Activated CD4-positive, alpha-beta T cell treated with anti-CD3 and anti-CD28 coated beads for 36 hours (primary cell): ENCODE measurements around the gene BCL2L2. TPM values are rescaled to one million over a fixed set of nuclear protein-coding genes. Genes with fewer than 3 reads are reported as not detected.

Source experiments
- ATAC-seq: fragments of 200-7000 bp; cut with Tn5 transposase; one replicate; pipeline ENCODE4 v1.10.0; 2021; ENCODE audit warnings: mild to moderate bottlenecking, moderate library complexity
- CTCF ChIA-PET: fragments of 350-600 bp; sonication (Branson Sonifier 250); formaldehyde crosslinking; loops from one replicate; lab custom pipeline; 2021; ENCODE audit warnings: antibody characterized with exemption; lab: Charles Lee
- POLR2A ChIA-PET: fragments of 350-600 bp; sonication (Branson Sonifier 250); formaldehyde crosslinking; loops from one replicate; lab custom pipeline; 2021; ENCODE audit warnings: antibody characterized with exemption, inconsistent platforms; lab: Charles Lee
- DNase-seq: peaks from one replicate; pipeline ENCODE4 v3.0.0-alpha.2; 2020
- H3K27ac Mint-ChIP-seq: one replicate; pipeline ENCODE4 v1.8.0; 2021; ENCODE audit warnings: mixed read lengths
- H3K27me3 Mint-ChIP-seq: one replicate; pipeline ENCODE4 v1.8.0; 2021; ENCODE audit warnings: mixed read lengths
- H3K36me3 Mint-ChIP-seq: one replicate; pipeline ENCODE4 v1.8.0; 2021; ENCODE audit warnings: low read depth, mixed read lengths
- H3K4me1 Mint-ChIP-seq: one replicate; pipeline ENCODE4 v1.8.0; 2021; ENCODE audit warnings: mixed read lengths
- H3K4me3 Mint-ChIP-seq: one replicate; pipeline ENCODE4 v1.8.0; 2021; ENCODE audit warnings: mild to moderate bottlenecking, moderate library complexity, mixed read lengths
- H3K9me3 Mint-ChIP-seq: one replicate; pipeline ENCODE4 v1.8.0; 2021; ENCODE audit warnings: low read depth, mixed read lengths
- intact Hi-C, 2 experiments: fragments of 100-400 bp; cut with DNase I in 1 of 2; cut with micrococcal nuclease in 1 of 2; formaldehyde crosslinking; loops; one replicate each; pipeline versions ENCODE4 v1.14.2 to v1.15.1; 2022 to 2024; cut with DNase I, micrococcal nuclease
- total RNA-seq, 2 experiments: library from RNA; stranded (reverse); gene quantifications; one replicate each; pipeline ENCODE4 v1.2.3, GENCODE V29; 2021

Gene BCL2L2
- total RNA-seq, 2 experiments from 2014 or later = 0.73 to 1.2 TPM

GRCh38 chr14:23347406-23348296, 41.0 kb downstream of the BCL2L2 start:
- no peak overlapping the region for H3K27ac Mint-ChIP-seq
- H3K27me3 Mint-ChIP-seq = peaks cover 14% of the 10 kb centered on the region
- ChIA-PET CTCF (interaction anchor here (0.6 kb wide), 1 partner anchor 12 kb away, joined by 4 read pairs; no protein-coding TSS in a partner anchor), POLR2A (no interaction called here)
- no peaks in the 10 kb centered on the region for H3K36me3 Mint-ChIP-seq
- peaks cover 3% of the 10 kb centered on the region for H3K4me1 Mint-ChIP-seq
- DNase-seq (no peak), ATAC-seq (no peak)
- H3K9me3 Mint-ChIP-seq = no peaks in the 10 kb centered on the region
- intact Hi-C loops = no loop called here
- no peak overlapping the region for H3K4me3 Mint-ChIP-seq

GRCh38 chr14:23348297-23348655, 41.6 kb downstream of the BCL2L2 start:
- CTCF ChIA-PET = no interaction called here
- ATAC-seq = no peak
- Mint-ChIP-seq H3K27ac (no peak overlapping the region), H3K9me3 (no peaks in the 10 kb centered on the region), H3K36me3 (no peaks in the 10 kb centered on the region), H3K4me1 (peaks cover 8% of the 10 kb centered on the region), H3K4me3 (no peak overlapping the region), H3K27me3 (peaks cover 18% of the 10 kb centered on the region)
- POLR2A ChIA-PET = no interaction called here
- intact Hi-C loops = no loop called here
- DNase-seq = no peak

GRCh38 chr14:23349156-23349845, 42.7 kb downstream of the BCL2L2 start:
- intact Hi-C loops = no loop called here
- Mint-ChIP-seq H3K4me3 (no peak overlapping the region), H3K27me3 (peaks cover 28% of the 10 kb centered on the region), H3K36me3 (no peaks in the 10 kb centered on the region), H3K4me1 (peaks cover 8% of the 10 kb centered on the region), H3K27ac (no peak overlapping the region), H3K9me3 (no peaks in the 10 kb centered on the region)
- no peak for ATAC-seq
- ChIA-PET POLR2A (interaction anchor here (0.7 kb wide), 1 partner anchor 216 kb away, joined by 4 read pairs; no protein-coding TSS in a partner anchor), CTCF (interaction anchor here (0.6 kb wide), 1 partner anchor 196 kb away, joined by 3 read pairs; no protein-coding TSS in a partner anchor)
- DNase-seq = no peak

- Mint-ChIP-seq H3K27me3 (peaks cover 34% of the 10 kb centered on the region), H3K4me1 (peaks cover 8% of the 10 kb centered on the region), H3K9me3 (no peaks in the 10 kb centered on the region), H3K27ac (no peak overlapping the region), H3K4me3 (peak overlapping the region; percentile 68), H3K36me3 (no peaks in the 10 kb centered on the region)
- intact Hi-C loops = no loop called here
- CTCF ChIA-PET = interaction anchor here (0.6 to 1.2 kb wide), 4 partner anchors 19 to 34 kb away, joined by 3 read pairs; no protein-coding TSS in a partner anchor
- POLR2A ChIA-PET = interaction anchor here (0.6 to 1.6 kb wide), 2 partner anchors 26 to 205 kb away, joined by 3 to 4 read pairs; no protein-coding TSS in a partner anchor
- peak; percentile 22 for DNase-seq
- ATAC-seq = peak; percentile 34
Observed at GRCh38 chr14:23351681-23352505, 45.3 kb downstream of the BCL2L2 start.

- CTCF ChIA-PET = interaction anchor here (1.0 to 1.4 kb wide), 5 partner anchors 20 to 33 kb away, joined by 3 to 7 read pairs (median 4); no protein-coding TSS in a partner anchor
Observed at GRCh38 chr14:23352506-23353432, 46.1 kb downstream of the BCL2L2 start, which contains the start of gene SLC22A17. SLC22A17 (minus strand) TSS chr14:23352887.

GRCh38 chr14:23353433-23353780, 46.8 kb downstream of the BCL2L2 start:
- H3K4me3 Mint-ChIP-seq = peak overlapping the region; percentile 68
- no peaks in the 10 kb centered on the region for H3K36me3 Mint-ChIP-seq
- DNase-seq (no peak), ATAC-seq (no peak)
- POLR2A ChIA-PET = no interaction called here
- intact Hi-C loops = no loop called here
- H3K27me3 Mint-ChIP-seq = peaks cover 34% of the 10 kb centered on the region
- H3K9me3 Mint-ChIP-seq = no peaks in the 10 kb centered on the region
- H3K27ac Mint-ChIP-seq = no peak overlapping the region
- CTCF ChIA-PET = interaction anchor here (1.0 to 1.7 kb wide), 7 partner anchors 8 to 31 kb away, joined by 3 to 7 read pairs (median 4); no protein-coding TSS in a partner anchor
- H3K4me1 Mint-ChIP-seq = peaks cover 8% of the 10 kb centered on the region

More at GRCh38 chr14:23352506-23353432, 46.1 kb downstream of the BCL2L2 start, which contains the start of gene SLC22A17:
- Mint-ChIP-seq H3K36me3 (no peaks in the 10 kb centered on the region), H3K4me3 (peak within 1 kb of the TSS; percentile 68), H3K27ac (no peak within 1 kb of the TSS), H3K27me3 (peaks cover 34% of the 10 kb centered on the region), H3K9me3 (no peaks in the 10 kb centered on the region), H3K4me1 (peaks cover 8% of the 10 kb centered on the region)
- POLR2A ChIA-PET = interaction anchor here (0.6 to 1.6 kb wide), 2 partner anchors 27 to 204 kb away, joined by 3 to 4 read pairs; no protein-coding TSS in a partner anchor
- ATAC-seq = peak; percentile 96
- DNase-seq = peak; percentile 77
- intact Hi-C loops = no loop called here

GRCh38 chr14:23354990-23355389, 48.4 kb downstream of the BCL2L2 start:
- ChIA-PET CTCF (interaction anchor here (0.5 to 1.7 kb wide), 4 partner anchors 25 to 234 kb away, joined by 3 to 4 read pairs (median 4); no protein-coding TSS in a partner anchor), POLR2A (no interaction called here)
- H3K9me3 Mint-ChIP-seq = no peaks in the 10 kb centered on the region
- H3K36me3 Mint-ChIP-seq = no peaks in the 10 kb centered on the region
- peaks cover 34% of the 10 kb centered on the region for H3K27me3 Mint-ChIP-seq
- no peak overlapping the region for H3K4me3 Mint-ChIP-seq
- DNase-seq (no peak), ATAC-seq (no peak)
- intact Hi-C loops = no loop called here
- peaks cover 8% of the 10 kb centered on the region for H3K4me1 Mint-ChIP-seq
- no peak overlapping the region for H3K27ac Mint-ChIP-seq

- H3K36me3 Mint-ChIP-seq = no peaks in the 10 kb centered on the region
- ATAC-seq = no peak
- ChIA-PET CTCF (no interaction called here), POLR2A (no interaction called here)
- DNase-seq = no peak
- H3K4me1 Mint-ChIP-seq = peaks cover 9% of the 10 kb centered on the region
- H3K4me3 Mint-ChIP-seq = no peak overlapping the region
- H3K27me3 Mint-ChIP-seq = peaks cover 27% of the 10 kb centered on the region
- intact Hi-C loops = no loop called here
- H3K9me3 Mint-ChIP-seq = no peaks in the 10 kb centered on the region
- H3K27ac Mint-ChIP-seq = no peak overlapping the region
Observed at GRCh38 chr14:23355871-23356435, 49.3 kb downstream of the BCL2L2 start.

- DNase-seq = no peak
Observed at GRCh38 chr14:23356662-23357061, 50.0 kb downstream of the BCL2L2 start.

GRCh38 chr14:23357261-23357660, 50.6 kb downstream of the BCL2L2 start:
- Mint-ChIP-seq H3K4me1 (peaks cover 13% of the 10 kb centered on the region), H3K27ac (no peak overlapping the region), H3K36me3 (no peaks in the 10 kb centered on the region), H3K27me3 (peaks cover 23% of the 10 kb centered on the region), H3K9me3 (no peaks in the 10 kb centered on the region), H3K4me3 (no peak overlapping the region)
- CTCF ChIA-PET = no interaction called here
- ATAC-seq = no peak
- POLR2A ChIA-PET = no interaction called here
- intact Hi-C loops = no loop called here
- DNase-seq = no peak

More at GRCh38 chr14:23356662-23357061, 50.0 kb downstream of the BCL2L2 start:
- ChIA-PET CTCF (no interaction called here), POLR2A (no interaction called here)
- Mint-ChIP-seq H3K27ac (no peak overlapping the region), H3K4me3 (no peak overlapping the region), H3K27me3 (peaks cover 23% of the 10 kb centered on the region), H3K4me1 (peaks cover 13% of the 10 kb centered on the region), H3K36me3 (no peaks in the 10 kb centered on the region), H3K9me3 (no peaks in the 10 kb centered on the region)
- no peak for ATAC-seq
- intact Hi-C loops = no loop called here
